ENCODE measurements around the gene LTBP1. TPM values are rescaled to one million over a fixed set of nuclear protein-coding genes. Genes with fewer than 3 reads are reported as not detected.

The LTBP1 gene
- total and polyA plus RNA-seq, 2 of the 13 experiments (the other 11 are each of a cell fraction or from before 2014, with no cell fraction given): 0.12 to 0.22 TPM

DNA sequence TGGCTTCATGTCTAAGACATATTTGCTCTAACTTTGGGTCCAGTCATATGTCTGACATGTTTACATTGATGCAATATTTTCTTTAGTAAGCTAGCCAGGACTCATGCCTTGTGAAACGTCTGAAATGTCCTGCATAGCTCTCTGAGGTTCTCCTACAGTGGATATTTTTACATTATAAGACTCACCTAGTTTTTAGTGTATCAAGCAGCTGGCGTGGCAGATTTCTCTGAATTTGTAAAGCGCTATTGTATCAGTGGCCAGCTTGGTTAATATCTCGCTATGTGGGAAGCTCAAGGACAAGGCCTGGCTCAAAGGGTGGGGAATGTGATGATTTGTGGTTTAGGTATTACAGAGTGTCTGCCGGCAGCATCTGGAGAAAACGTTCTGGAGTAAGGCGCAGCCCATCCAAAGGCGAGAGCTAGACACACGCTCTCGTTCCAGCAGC lies 164.3 kb downstream of the LTBP1 start:
- intact Hi-C loops (cut with micrococcal nuclease; ENCODE audit: unreplicated experiment): no loop called here
- BruUV-seq (replicated peaks): no TSS peak
- Histone ChIP-seq H2AFZ (ENCODE audit: low read length) (no peak overlapping the region), H3K9ac (ENCODE audit: insufficient read depth, low read depth, low read length) (no peak overlapping the region), H3K4me1 (ENCODE audit: insufficient read depth, low read length) (no peaks in the 10 kb centered on the region), H3K27ac (ENCODE audit: extremely low read length, insufficient read depth, low read length) (no peak overlapping the region), H3K36me3 (replicated peaks in 1 of 2; ENCODE audit: control insufficient read depth in 1 of 2, insufficient read depth in 2 of 2, low read length in 2 of 2) (no peaks in the 10 kb centered on the region), H3K9me3 (ENCODE audit: low read length) (no peaks in the 10 kb centered on the region), H3K79me2 (ENCODE audit: insufficient read depth, low read length) (no peaks in the 10 kb centered on the region), H3K4me2 (ENCODE audit: low read depth, low read length) (no peak overlapping the region), H4K20me1 (ENCODE audit: insufficient read depth, low read length) (no peaks in the 10 kb centered on the region), H3K27me3 (ENCODE audit: control insufficient read depth in 1 of 2, insufficient read depth in 2 of 2, low read length in 2 of 2) (peaks cover 0 to 2% of the 10 kb centered on the region in 2 experiments; a peak in 1 of 5 replicates), H3K4me3 (replicated peaks in 1 of 3; ENCODE audit: insufficient read depth in 1 of 3, low read depth in 2 of 3, low read length in 3 of 3) (no peak overlapping the region)
- ChIA-PET POLR2A (no interaction called here), CTCF (ENCODE audit: low intra/inter-chr PET ratio, low total read pairs) (no interaction called here)
- in situ Hi-C loops (cut with HindIII; ENCODE audit: extremely low pct_ligation_motif_present, low pct_unique_long_range_greater_than_20kb): no loop called here
- DNase-seq (ENCODE audit: low spot score): no peak
- TF ChIP-seq ZNF556 (CRISPR knock-in tag; IDR thresholded peaks at IDR 0.05; ENCODE audit: borderline replicate concordance) (no peak), ZZZ3 (CRISPR knock-in tag; IDR thresholded peaks at IDR 0.05; ENCODE audit: borderline replicate concordance) (no peak), YY1 (IDR thresholded peaks at IDR 0.05; ENCODE audit: insufficient read depth, insufficient replicate concordance, low read depth, low read length) (no peak), FOXA3 (CRISPR knock-in tag; IDR thresholded peaks at IDR 0.05) (peak; percentile 60; the same call in 1 of the 2 replicates), RNF2 (conservative IDR thresholded peaks at IDR 0.05; ENCODE audit: low read depth) (no peak), RARG (CRISPR knock-in tag; IDR thresholded peaks at IDR 0.05; ENCODE audit: low read depth) (no peak), CEBPB (IDR thresholded peaks at IDR 0.05; ENCODE audit: borderline replicate concordance, low read depth, low read length) (peak; percentile 70; the same call in 1 of the 2 replicates), ZNF614 (CRISPR knock-in tag; IDR thresholded peaks at IDR 0.05; ENCODE audit: borderline replicate concordance) (no peak)
- TF ChIP-seq, protein P1, sequence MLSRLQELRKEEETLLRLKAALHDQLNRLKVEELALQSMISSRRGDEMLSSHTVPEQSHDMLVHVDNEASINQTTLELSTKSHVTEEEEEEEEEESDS (CRISPR knock-in tag; IDR thresholded peaks at IDR 0.05; ENCODE audit: borderline replicate concordance): no peak
- FAIRE-seq: no peak
- WGBS (ENCODE audit: low lambda C conversion rate): 42% methylated on average over 10 of the region's 10 CpGs
- ATAC-seq: no peak; the same call in 2 of the 3 replicates

DNA sequence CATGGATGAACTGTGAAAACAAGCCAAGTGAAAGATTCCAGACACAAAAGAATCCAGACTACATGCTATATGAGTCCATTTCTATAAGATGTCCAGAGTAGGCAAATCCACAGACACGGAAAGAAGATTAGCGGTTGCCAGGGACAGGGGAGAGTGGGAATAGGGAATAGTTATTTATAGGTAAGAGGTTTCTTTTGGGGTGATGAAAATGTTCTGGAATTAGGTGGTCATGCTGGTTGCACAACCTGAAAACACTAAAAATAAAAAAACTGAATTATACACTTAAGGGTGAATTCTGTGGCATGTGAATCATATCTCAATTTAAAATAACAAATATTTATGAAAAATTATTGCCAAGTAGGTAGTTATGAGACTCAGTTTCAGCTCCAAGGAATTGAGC lies 168.4 kb downstream of the LTBP1 start:
- in situ Hi-C loops (cut with HindIII; ENCODE audit: extremely low pct_ligation_motif_present, low pct_unique_long_range_greater_than_20kb): no loop called here
- FAIRE-seq: no peak
- CTCF ChIA-PET (ENCODE audit: low intra/inter-chr PET ratio, low total read pairs): no interaction called here
- TF ChIP-seq, protein P2, sequence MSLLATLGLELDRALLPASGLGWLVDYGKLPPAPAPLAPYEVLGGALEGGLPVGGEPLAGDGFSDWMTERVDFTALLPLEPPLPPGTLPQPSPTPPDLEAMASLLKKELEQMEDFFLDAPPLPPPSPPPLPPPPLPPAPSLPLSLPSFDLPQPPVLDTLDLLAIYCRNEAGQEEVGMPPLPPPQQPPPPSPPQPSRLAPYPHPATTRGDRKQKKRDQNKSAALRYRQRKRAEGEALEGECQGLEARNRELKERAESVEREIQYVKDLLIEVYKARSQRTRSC (CRISPR knock-in tag; IDR thresholded peaks at IDR 0.05; ENCODE audit: low read depth): no peak
- TF ChIP-seq ZNF556 (CRISPR knock-in tag; IDR thresholded peaks at IDR 0.05; ENCODE audit: borderline replicate concordance) (no peak), REL (CRISPR knock-in tag; conservative IDR thresholded peaks at IDR 0.05) (no peak), ZNF7 (CRISPR knock-in tag; IDR thresholded peaks at IDR 0.05) (no peak), PCBP2 (optimal IDR thresholded peaks at IDR 0.05; ENCODE audit: low read depth, low read length, poor library complexity, severe bottlenecking) (no peak), PCBP1 (IDR thresholded peaks at IDR 0.05; ENCODE audit: borderline replicate concordance, low read depth, low read length) (no peak), DR1 (CRISPR knock-in tag; IDR thresholded peaks at IDR 0.05) (no peak), MBD4 (IDR thresholded peaks at IDR 0.05; ENCODE audit: borderline replicate concordance, low read length) (no peak)
- TF ChIP-seq, protein P3, sequence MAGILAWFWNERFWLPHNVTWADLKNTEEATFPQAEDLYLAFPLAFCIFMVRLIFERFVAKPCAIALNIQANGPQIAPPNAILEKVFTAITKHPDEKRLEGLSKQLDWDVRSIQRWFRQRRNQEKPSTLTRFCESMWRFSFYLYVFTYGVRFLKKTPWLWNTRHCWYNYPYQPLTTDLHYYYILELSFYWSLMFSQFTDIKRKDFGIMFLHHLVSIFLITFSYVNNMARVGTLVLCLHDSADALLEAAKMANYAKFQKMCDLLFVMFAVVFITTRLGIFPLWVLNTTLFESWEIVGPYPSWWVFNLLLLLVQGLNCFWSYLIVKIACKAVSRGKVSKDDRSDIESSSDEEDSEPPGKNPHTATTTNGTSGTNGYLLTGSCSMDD (CRISPR knock-in tag; IDR thresholded peaks at IDR 0.05): no peak

More for the DNA sequence above, 168.4 kb downstream of the LTBP1 start:
- no peak overlapping the region for H3K27ac ChIP-seq (ENCODE audit: extremely low read length, insufficient read depth, low read length)
- H2AFZ ChIP-seq (ENCODE audit: low read length): no peak overlapping the region
- ATAC-seq: no peak
- no peaks in the 10 kb centered on the region for H3K79me2 ChIP-seq (ENCODE audit: insufficient read depth, low read length)
- no peak overlapping the region for H3K4me3 ChIP-seq (replicated peaks in 1 of 3; ENCODE audit: insufficient read depth in 1 of 3, low read depth in 2 of 3, low read length in 3 of 3)
- DNase-seq (ENCODE audit: low spot score): no peak
- H3K36me3 ChIP-seq (replicated peaks in 1 of 2; ENCODE audit: control insufficient read depth in 1 of 2, insufficient read depth in 2 of 2, low read length in 2 of 2): no peaks in the 10 kb centered on the region
- H3K9ac ChIP-seq (ENCODE audit: insufficient read depth, low read depth, low read length): no peak overlapping the region
- H3K27me3 ChIP-seq (ENCODE audit: control insufficient read depth in 1 of 2, insufficient read depth in 2 of 2, low read length in 2 of 2): no peaks in the 10 kb centered on the region
- intact Hi-C loops (cut with micrococcal nuclease; ENCODE audit: unreplicated experiment): no loop called here
- POLR2A ChIA-PET: no interaction called here
- 43% methylated on average over 2 of the region's 2 CpGs for WGBS (ENCODE audit: low lambda C conversion rate)
- BruUV-seq (replicated peaks): no TSS peak
- no peaks in the 10 kb centered on the region for H4K20me1 ChIP-seq (ENCODE audit: insufficient read depth, low read length)
- no peaks in the 10 kb centered on the region for H3K9me3 ChIP-seq (ENCODE audit: low read length)
- no peaks in the 10 kb centered on the region for H3K4me1 ChIP-seq (ENCODE audit: insufficient read depth, low read length)
- H3K4me2 ChIP-seq (ENCODE audit: low read depth, low read length): no peak overlapping the region

All from HepG2 (cell line).